ENCODE measurements around the gene RBM39. TPM values are rescaled to one million over a fixed set of nuclear protein-coding genes. Genes with fewer than 3 reads are reported as not detected.

RBM39 gene
- total and polyA plus RNA-seq, 2 experiments from 2014 or later = 259 to 413 TPM

- no peak for TF ChIP-seq ZNF462 (CRISPR knock-in tag; IDR thresholded peaks at IDR 0.05)
Measured at GRCh38 chr20:35669681-35670080, 72.4 kb downstream of the RBM39 start (continued).

- Histone ChIP-seq H3F3A (replicated peaks; ENCODE audit: low read depth) (no peaks in the 10 kb centered on the region), H3K9me2 (ENCODE audit: insufficient read depth) (no peaks in the 10 kb centered on the region), H3K4me1 (ENCODE audit: insufficient read depth) (no peaks in the 10 kb centered on the region), H3K27ac (ENCODE audit: low read depth) (no peak overlapping the region), H3K36me3 (ENCODE audit: insufficient read depth) (peaks cover 9% of the 10 kb centered on the region; the same call in 1 of the 2 replicates), H3K79me2 (replicated peaks; ENCODE audit: insufficient read depth) (peaks cover 5% of the 10 kb centered on the region), H3K4me2 (no peak overlapping the region), H4K20me1 (replicated peaks; ENCODE audit: insufficient read depth) (no peaks in the 10 kb centered on the region), H3K4me3 (no peak overlapping the region), H3K27me3 (ENCODE audit: insufficient read depth) (no peaks in the 10 kb centered on the region), H2AFZ (no peak overlapping the region)
- Mint-ChIP-seq H3K9me3 (no peaks in the 10 kb centered on the region), H3K4me3 (no peak overlapping the region), H3K27me3 (ENCODE audit: insufficient read depth, low read depth, poor library complexity) (peaks cover 9% of the 10 kb centered on the region), H3K36me3 (ENCODE audit: low read depth) (peaks cover 26% of the 10 kb centered on the region), H3K4me1 (peaks cover 3% of the 10 kb centered on the region; the same call in 1 of the 3 replicates), H3K27ac (no peak overlapping the region)
- no peak for ATAC-seq
- no peak for DNase-seq (ENCODE audit: low spot score)
- no peak for TF ChIP-seq STAT1 (IDR thresholded peaks at IDR 0.05; ENCODE audit: unreplicated experiment)
- TF ChIP-seq POLR2AphosphoS5 (IDR thresholded peaks at IDR 0.05; ENCODE audit: low read depth) = no peak
- no peak for TF ChIP-seq REST (IDR thresholded peaks at IDR 0.05; ENCODE audit: unreplicated experiment)
- no peak for TF ChIP-seq ZNF114 (CRISPR knock-in tag; IDR thresholded peaks at IDR 0.05)
- no peak for TF ChIP-seq ZNF462 (CRISPR knock-in tag; IDR thresholded peaks at IDR 0.05)
- TF ChIP-seq CREB1 (CRISPR knock-in tag; IDR thresholded peaks at IDR 0.05; ENCODE audit: low read depth) = no peak
Measured at GRCh38 chr20:35669221-35669620, 72.8 kb downstream of the RBM39 start.

All from GM23338 (cell line).